HCT116 (cell line): ENCODE measurements around the gene MED28. TPM values are rescaled to one million over a fixed set of nuclear protein-coding genes. Genes with fewer than 3 reads are reported as not detected.
"Not testable (repeated sequence)": the region's sequence is repeated elsewhere in the genome, so short reads cannot be mapped to it uniquely, and the experiment has no call there.

Source experiments
- ATAC-seq: fragments of 200-7000 bp; cut with Tn5 transposase; 2 replicates; pipeline ENCODE4 v1.9.1; 2020; ENCODE audit warnings: mild to moderate bottlenecking, moderate library complexity
- BruUV-seq: library from RNA; stranded (reverse); fragments of 400-500 nt; replicated peaks from 2 replicates; lab custom pipeline; 2021; lab: Mats Ljungman, UMichigan
- CTCF ChIA-PET: fragments of 300-600 bp; sonication (Branson Sonifier 250); formaldehyde crosslinking; loops from one replicate; lab custom pipeline; 2021; ENCODE audit warnings: antibody characterized with exemption; lab: Charles Lee
- POLR2A ChIA-PET: fragments of 300-600, 350-600 bp; sonication (Branson Sonifier 250); formaldehyde crosslinking; loops from one replicate; lab custom pipeline; 2021; ENCODE audit warnings: antibody characterized with exemption; lab: Charles Lee
- RAD21 ChIA-PET, 2 experiments: fragments of 300-600 bp; sonication (Branson Sonifier 250); formaldehyde crosslinking; loops; one replicate each; lab custom pipeline; 2023; ENCODE audit warnings: low total read pairs in 2 of 2; ENCODE audit not compliant: uncharacterized antibody in 2 of 2, unreplicated experiment in 2 of 2, low non-redundant PET in 1 of 2; lab: Charles Lee
- DNase-seq: peaks from one replicate; pipeline ENCODE4 v3.0.0-alpha.2; 2010; ENCODE audit warnings: low read depth, low spot score
- H2AFZ ChIP-seq: fragments of 200-600 bp; shearing (Covaris generic), sonication (generic); 2 replicates; pipeline ENCODE4 v1.6.1; 2017; ENCODE audit warnings: low read depth, mixed run types, mixed read lengths, antibody characterized with exemption, low read length; ENCODE audit not compliant: poor library complexity, severe bottlenecking
- H3K27ac ChIP-seq: 2 replicates; pipeline ENCODE4 v1.5.1; 2012; ENCODE audit warnings: low read depth, low read length
- H3K27me3 ChIP-seq: fragments of 200-600 bp; sonication (generic); 2 replicates; pipeline ENCODE4 v1.6.1; 2016; ENCODE audit warnings: mixed run types, low read length, mixed read lengths; ENCODE audit not compliant: insufficient read depth
- H3K36me3 ChIP-seq, 2 experiments: fragments of 200-500 bp in 1 of 2; fragments of 200-600 bp in 1 of 2; sonication (Bioruptor generic) in 1 of 2; sonication (generic) in 1 of 2; 2 replicates each; pipeline versions ENCODE4 v1.5.1 to v1.6.1; 2014 to 2016; ENCODE audit warnings: low read length in 2 of 2, inconsistent platforms in 1 of 2, mixed read lengths in 1 of 2, mixed run types in 1 of 2; ENCODE audit not compliant: insufficient read depth in 2 of 2, control insufficient read depth in 1 of 2
- H3K4me1 ChIP-seq, 2 experiments: fragments of 200-600 bp in 1 of 2; sonication (generic) in 1 of 2; 2 replicates each; pipeline versions ENCODE4 v1.5.1 to v1.6.1; 2012 to 2017; ENCODE audit warnings: low read length in 2 of 2, inconsistent platforms in 1 of 2, mild to moderate bottlenecking in 1 of 2, mixed read lengths in 1 of 2, mixed run types in 1 of 2, moderate library complexity in 1 of 2; ENCODE audit not compliant: insufficient read depth in 2 of 2, control insufficient read depth in 1 of 2
- H3K4me2 ChIP-seq: fragments of 200-600 bp; sonication (generic); 2 replicates; pipeline ENCODE4 v1.6.1; 2017; ENCODE audit warnings: mixed run types, low read length, mixed read lengths
- H3K4me3 ChIP-seq, 2 experiments: fragments of 200-600 bp in 1 of 2; sonication (generic) in 1 of 2; replicated peaks in 1 of 2; 2 replicates each; pipeline ENCODE4 v1.5.1; 2011 to 2016; ENCODE audit warnings: low read length in 2 of 2, control low read depth in 1 of 2, low read depth in 1 of 2, mild to moderate bottlenecking in 1 of 2, mixed read lengths in 1 of 2, mixed run types in 1 of 2
- H3K79me2 ChIP-seq: fragments of 200-600 bp; sonication (generic); 2 replicates; pipeline ENCODE4 v1.6.1; 2017; ENCODE audit warnings: mild to moderate bottlenecking, mixed run types, low read length, moderate library complexity, mixed read lengths; ENCODE audit not compliant: insufficient read depth
- H3K9ac ChIP-seq: fragments of 200-600 bp; sonication (generic); 2 replicates; pipeline ENCODE4 v1.6.1; 2016; ENCODE audit warnings: low read length, mixed read lengths
- H3K9me2 ChIP-seq: fragments of 200-600 bp; sonication (generic), shearing (Covaris generic); 2 replicates; pipeline ENCODE4 v1.6.1; 2017; ENCODE audit warnings: mixed run types, mild to moderate bottlenecking, moderate library complexity; ENCODE audit not compliant: insufficient read depth
- H3K9me3 ChIP-seq, 2 experiments: fragments of 200-500 bp in 1 of 2; fragments of 200-600 bp in 1 of 2; sonication (Bioruptor generic) in 1 of 2; sonication (generic) in 1 of 2; 2 replicates each; pipeline ENCODE4 v1.6.1; 2014 to 2017; ENCODE audit warnings: low read length in 2 of 2, mixed read lengths in 2 of 2, inconsistent platforms in 1 of 2, low read depth in 1 of 2, mild to moderate bottlenecking in 1 of 2, mixed run types in 1 of 2, moderate library complexity in 1 of 2; ENCODE audit not compliant: control insufficient read depth in 1 of 2, insufficient read depth in 1 of 2
- H4K20me1 ChIP-seq: fragments of 200-600 bp; sonication (generic), shearing (Covaris generic); 2 replicates; pipeline ENCODE4 v1.6.1; 2017; ENCODE audit warnings: mixed run types, mild to moderate bottlenecking, moderate library complexity; ENCODE audit not compliant: insufficient read depth
- CBX3 ChIP-seq: IDR thresholded peaks from 2 replicates; pipeline ENCODE4 v1.6.1; 2012; ENCODE audit warnings: low read depth
- CEBPB ChIP-seq: IDR thresholded peaks from 2 replicates; pipeline ENCODE4 v1.6.1; 2012; ENCODE audit warnings: low read depth
- EGR1 ChIP-seq: IDR thresholded peaks from 2 replicates; pipeline ENCODE4 v1.6.1; 2012; ENCODE audit warnings: low read depth
- FOSL1 ChIP-seq: IDR thresholded peaks from 2 replicates; pipeline ENCODE4 v1.6.1; 2012; ENCODE audit warnings: low read depth
- JUND ChIP-seq: IDR thresholded peaks from 2 replicates; pipeline ENCODE4 v1.6.1; 2012
- POLR2A ChIP-seq: IDR thresholded peaks from 2 replicates; pipeline ENCODE4 v1.7.0; 2011; ENCODE audit warnings: borderline replicate concordance; ENCODE audit not compliant: insufficient read depth, insufficient read length; ENCODE audit errors: extremely low read depth
- POLR2AphosphoS5 ChIP-seq: IDR thresholded peaks from 2 replicates; pipeline ENCODE4 v1.6.1; 2011; ENCODE audit warnings: mild to moderate bottlenecking, low read depth, low read length, moderate library complexity
- SIN3A ChIP-seq: IDR thresholded peaks from 2 replicates; pipeline ENCODE4 v1.6.1; 2012; ENCODE audit warnings: low read depth
- SRF ChIP-seq: IDR thresholded peaks from 2 replicates; pipeline ENCODE4 v1.6.1; 2012; ENCODE audit warnings: low read depth
- YY1 ChIP-seq: IDR thresholded peaks from 2 replicates; pipeline ENCODE4 v1.6.1; 2011; ENCODE audit warnings: low read length, low read depth, moderate library complexity, mild to moderate bottlenecking; ENCODE audit not compliant: insufficient replicate concordance; ENCODE audit errors: extremely low read depth
- ZBTB33 ChIP-seq: IDR thresholded peaks from 2 replicates; pipeline ENCODE4 v1.6.1; 2011; ENCODE audit warnings: mild to moderate bottlenecking, low read length, moderate library complexity; ENCODE audit not compliant: insufficient replicate concordance; ENCODE audit errors: extremely low read depth
- ZFX ChIP-seq: fragments of 450-650 bp; IDR thresholded peaks from 2 replicates; pipeline ENCODE4 v1.6.1; 2017
- intact Hi-C: fragments of 100-400 bp; cut with micrococcal nuclease; formaldehyde crosslinking; loops from 2 replicates; pipeline ENCODE4 v1.10.0; 2022
- total RNA-seq: library from RNA; stranded (reverse); gene quantifications from one replicate; pipeline ENCODE4 v1.2.1, GENCODE V29; 2021; ENCODE audit not compliant: unreplicated experiment
- TF ChIP-seq, protein P1 (sequence below): IDR thresholded peaks from 2 replicates; pipeline ENCODE4 v1.6.1; 2012

Gene MED28
- total RNA-seq, 1 experiment from 2014 or later = 48.8 TPM

DNA sequence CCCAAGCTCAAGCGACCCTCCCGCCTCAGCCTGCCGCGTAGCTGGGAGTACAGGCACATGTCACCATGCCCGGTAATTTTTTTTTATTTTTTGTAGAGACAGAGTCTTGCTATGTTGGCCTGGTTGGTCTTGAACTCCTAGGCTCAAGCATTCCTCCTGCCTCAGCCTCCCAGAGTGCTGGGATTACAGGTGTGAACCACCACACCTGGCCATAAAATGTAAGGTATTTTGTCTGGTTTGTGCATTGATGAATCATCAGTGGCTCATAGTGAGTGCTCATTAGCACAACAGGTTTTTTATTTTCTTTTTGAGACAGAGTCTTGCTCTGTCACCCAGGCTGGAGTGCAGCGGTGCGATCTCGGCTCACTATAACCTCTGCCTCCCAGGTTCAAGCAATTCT is 44.8 kb downstream of the MED28 start:
- H3K9ac ChIP-seq, H3K27me3 ChIP-seq, H2AFZ ChIP-seq, H3K4me2 ChIP-seq, RAD21 ChIA-PET, intact Hi-C loops, H3K79me2 ChIP-seq: not testable (repeated sequence)
- 0 out of 2 replicates have a peak, but pooled peaks have one; percentile 29 for TF ChIP-seq FOSL1
- TF ChIP-seq, all 23 proteins: peak for 1; not testable (repeated sequence) for 22
- POLR2A ChIA-PET, H3K9me3 ChIP-seq, H3K36me3 ChIP-seq, H3K27ac ChIP-seq, BruUV-seq, H3K9me2 ChIP-seq, H3K4me1 ChIP-seq, H4K20me1 ChIP-seq, DNase-seq, CTCF ChIA-PET, H3K4me3 ChIP-seq: not testable (repeated sequence)
- ATAC-seq = peak; percentile 40; the same call in 1 of the 2 replicates

GRCh38 chr4:17662694-17663093 is 48.3 kb downstream of the MED28 start:
- POLR2A ChIA-PET = no interaction called here
- no peak overlapping the region for H3K4me3 ChIP-seq
- no peaks in the 10 kb centered on the region for H3K9me2 ChIP-seq
- H3K9me3 ChIP-seq = no peaks in the 10 kb centered on the region
- CTCF ChIA-PET = no interaction called here
- peaks cover 0 to 5% of the 10 kb centered on the region in 2 experiments; a peak in 2 of 4 replicates for H3K4me1 ChIP-seq
- intact Hi-C loops = no loop called here
- no peaks in the 10 kb centered on the region for H4K20me1 ChIP-seq
- H2AFZ ChIP-seq = no peak overlapping the region
- no peaks in the 10 kb centered on the region for H3K36me3 ChIP-seq
- no TSS peak for BruUV-seq
- H3K9ac ChIP-seq = no peak overlapping the region
- TF ChIP-seq JUND = peak; percentile 11; the same call in 1 of the 2 replicates
- TF ChIP-seq CBX3 = no peak
- H3K27me3 ChIP-seq = no peaks in the 10 kb centered on the region
- peak overlapping the region; percentile 2; the same call in 1 of the 2 replicates for H3K4me2 ChIP-seq
- ATAC-seq = no peak
- RAD21 ChIA-PET = no interaction called here
- H3K27ac ChIP-seq = no peak overlapping the region
- no peaks in the 10 kb centered on the region for H3K79me2 ChIP-seq
- no peak for DNase-seq

- DNase-seq = no peak
- Histone ChIP-seq H3K4me1 (peaks cover 0 to 5% of the 10 kb centered on the region in 2 experiments; a peak in 2 of 4 replicates), H3K27me3 (no peaks in the 10 kb centered on the region), H3K9me3 (no peaks in the 10 kb centered on the region), H3K9me2 (no peaks in the 10 kb centered on the region), H2AFZ (no peak overlapping the region), H3K27ac (no peak overlapping the region), H3K4me2 (no peak overlapping the region), H3K79me2 (no peaks in the 10 kb centered on the region), H3K4me3 (no peak overlapping the region), H3K36me3 (no peaks in the 10 kb centered on the region), H4K20me1 (no peaks in the 10 kb centered on the region), H3K9ac (no peak overlapping the region)
- CTCF ChIA-PET = no interaction called here
- POLR2A ChIA-PET = no interaction called here
- peak; percentile 42 for ATAC-seq
- RAD21 ChIA-PET = no interaction called here
- no TSS peak for BruUV-seq
- TF ChIP-seq CEBPB = no peak
- no peak for TF ChIP-seq ZBTB33
- TF ChIP-seq, protein P1, sequence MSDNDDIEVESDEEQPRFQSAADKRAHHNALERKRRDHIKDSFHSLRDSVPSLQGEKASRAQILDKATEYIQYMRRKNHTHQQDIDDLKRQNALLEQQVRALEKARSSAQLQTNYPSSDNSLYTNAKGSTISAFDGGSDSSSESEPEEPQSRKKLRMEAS = no peak
- no peak for TF ChIP-seq POLR2A
- TF ChIP-seq YY1 = no peak
- no peak for TF ChIP-seq EGR1
- no peak for TF ChIP-seq ZFX
- TF ChIP-seq SRF = no peak
- no peak for TF ChIP-seq CBX3
- no peak for TF ChIP-seq POLR2AphosphoS5
- TF ChIP-seq SIN3A = no peak
- intact Hi-C loops = no loop called here
These were observed 50.3 kb downstream of the MED28 start for GRCh38 chr4:17664755-17665154.
